DND-41 (cell line): Measurements from ENCODE around the gene KCNN3.

Experiments used
- CTCF ChIP-seq: IDR thresholded peaks from 2 replicates; pipeline ENCODE4 v1.5.1; 2012; ENCODE audit warnings: borderline replicate concordance, low read length, moderate library complexity, mild to moderate bottlenecking; ENCODE audit not compliant: poor library complexity, severe bottlenecking; ENCODE audit errors: extremely low read depth
- EZH2 ChIP-seq: IDR thresholded peaks from 3 replicates; pipeline ENCODE4 v1.6.1; 2012; ENCODE audit warnings: borderline replicate concordance, low read depth, mild to moderate bottlenecking, moderate library complexity, low read length, inconsistent platforms; ENCODE audit not compliant: severe bottlenecking

- TF ChIP-seq CTCF (no peak), EZH2 (no peak)
These were observed 217.2 kb downstream of the KCNN3 start for GRCh38 chr1:154652893-154653292.
